ENCODE measurements around the gene MED13L.

DNA sequence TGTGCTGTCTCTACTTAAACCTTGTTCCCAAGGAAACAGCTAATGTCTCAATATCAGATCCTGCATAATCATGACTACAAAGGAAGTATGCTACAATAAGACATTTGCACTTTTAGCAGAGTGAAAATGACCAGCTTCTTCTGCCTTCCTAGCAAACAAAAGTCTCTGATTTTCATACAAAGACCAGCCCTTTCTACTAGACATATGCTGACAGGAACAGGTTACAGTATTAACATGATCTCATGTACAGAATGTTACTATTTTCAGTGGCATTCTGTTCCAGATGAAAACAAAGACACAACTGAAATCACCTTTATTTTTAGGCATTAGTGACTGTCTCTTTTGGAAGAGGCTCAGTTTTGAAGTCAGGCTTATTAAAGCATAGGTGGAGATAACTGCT is 228.6 kb downstream of the MED13L start:
- TF ChIP-seq EZH2 (IDR thresholded peaks at IDR 0.05; ENCODE audit: low read length, missing control alignments) = no peak
- TF ChIP-seq, protein P1, sequence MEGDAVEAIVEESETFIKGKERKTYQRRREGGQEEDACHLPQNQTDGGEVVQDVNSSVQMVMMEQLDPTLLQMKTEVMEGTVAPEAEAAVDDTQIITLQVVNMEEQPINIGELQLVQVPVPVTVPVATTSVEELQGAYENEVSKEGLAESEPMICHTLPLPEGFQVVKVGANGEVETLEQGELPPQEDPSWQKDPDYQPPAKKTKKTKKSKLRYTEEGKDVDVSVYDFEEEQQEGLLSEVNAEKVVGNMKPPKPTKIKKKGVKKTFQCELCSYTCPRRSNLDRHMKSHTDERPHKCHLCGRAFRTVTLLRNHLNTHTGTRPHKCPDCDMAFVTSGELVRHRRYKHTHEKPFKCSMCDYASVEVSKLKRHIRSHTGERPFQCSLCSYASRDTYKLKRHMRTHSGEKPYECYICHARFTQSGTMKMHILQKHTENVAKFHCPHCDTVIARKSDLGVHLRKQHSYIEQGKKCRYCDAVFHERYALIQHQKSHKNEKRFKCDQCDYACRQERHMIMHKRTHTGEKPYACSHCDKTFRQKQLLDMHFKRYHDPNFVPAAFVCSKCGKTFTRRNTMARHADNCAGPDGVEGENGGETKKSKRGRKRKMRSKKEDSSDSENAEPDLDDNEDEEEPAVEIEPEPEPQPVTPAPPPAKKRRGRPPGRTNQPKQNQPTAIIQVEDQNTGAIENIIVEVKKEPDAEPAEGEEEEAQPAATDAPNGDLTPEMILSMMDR (conservative IDR thresholded peaks at IDR 0.05 in 1 of 2, IDR thresholded peaks at IDR 0.05 in 1 of 2; ENCODE audit: low read depth in 1 of 2, low read length in 2 of 2) = no peak
